Subcutaneous adipose tissue (tissue), 4 donors: ENCODE results near the gene CDC42EP3. TPM values are rescaled to one million over a fixed set of nuclear protein-coding genes. Genes with fewer than 3 reads are reported as not detected.

Source experiments
- total RNA-seq, 4 donors: library from RNA; depleted of rRNA; stranded (reverse); fragments of >200 nt; gene quantifications; one replicate each; pipeline ENCODE4 v1.1.0, GENCODE V29; 2016
- TF ChIP-seq, protein P1 (sequence below): fragments of 450-650 bp; IDR thresholded peaks from one replicate; pipeline ENCODE4 v1.5.1; 2016; ENCODE audit warnings: low read depth, mild to moderate bottlenecking, control low read depth, antibody characterized with exemption, moderate library complexity

CDC42EP3 gene, protein sequence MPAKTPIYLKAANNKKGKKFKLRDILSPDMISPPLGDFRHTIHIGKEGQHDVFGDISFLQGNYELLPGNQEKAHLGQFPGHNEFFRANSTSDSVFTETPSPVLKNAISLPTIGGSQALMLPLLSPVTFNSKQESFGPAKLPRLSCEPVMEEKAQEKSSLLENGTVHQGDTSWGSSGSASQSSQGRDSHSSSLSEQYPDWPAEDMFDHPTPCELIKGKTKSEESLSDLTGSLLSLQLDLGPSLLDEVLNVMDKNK
- 10 to 100 TPM; 29.7 to 56.9 (median 40.6) TPM for total RNA-seq

DNA sequence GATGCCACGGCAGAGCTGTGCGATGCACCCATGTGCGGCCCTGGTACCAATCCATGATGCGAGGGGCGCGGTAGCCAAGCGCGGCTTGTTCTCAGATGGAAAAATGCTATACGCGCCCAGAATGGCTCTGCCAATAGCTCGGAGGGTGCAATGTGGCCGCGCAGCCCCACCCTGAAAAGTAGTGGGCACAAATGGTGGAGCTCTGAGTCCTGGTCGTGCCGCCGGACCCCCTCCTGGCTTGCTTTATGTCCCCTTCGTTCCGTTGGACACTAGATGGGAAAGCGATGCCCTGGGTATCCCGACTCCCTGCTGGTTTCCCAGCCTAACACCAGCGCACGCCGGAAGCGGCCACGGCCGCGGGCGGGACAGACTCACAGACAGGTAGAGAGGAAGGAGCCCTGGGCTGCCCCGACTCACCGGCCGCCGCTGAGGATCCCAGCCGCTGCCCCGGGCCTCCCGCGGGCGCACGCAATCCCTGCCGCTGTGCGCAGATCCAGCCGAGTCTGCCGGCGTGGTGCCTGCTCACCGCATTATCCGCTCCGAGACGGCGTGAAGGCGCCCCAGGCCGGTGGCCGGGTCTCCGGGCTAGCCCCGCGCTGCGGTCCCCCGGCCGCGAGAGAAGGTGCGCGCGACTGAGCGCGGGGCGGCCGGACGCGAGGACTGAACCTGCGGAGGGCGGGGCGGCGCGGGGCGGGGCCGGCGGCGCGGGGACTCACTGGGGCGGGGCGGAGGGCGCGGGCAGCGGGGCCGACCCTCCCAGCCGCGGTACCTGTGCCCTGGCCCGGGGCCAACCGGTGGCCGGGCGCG, at the start of gene CDC42EP3:
CDC42EP3 (minus strand) TSS at position 634 of the 807 bp plus-strand sequence. CDS start 25,055 bp downstream, outside the sequence.
- TF ChIP-seq, protein P1, sequence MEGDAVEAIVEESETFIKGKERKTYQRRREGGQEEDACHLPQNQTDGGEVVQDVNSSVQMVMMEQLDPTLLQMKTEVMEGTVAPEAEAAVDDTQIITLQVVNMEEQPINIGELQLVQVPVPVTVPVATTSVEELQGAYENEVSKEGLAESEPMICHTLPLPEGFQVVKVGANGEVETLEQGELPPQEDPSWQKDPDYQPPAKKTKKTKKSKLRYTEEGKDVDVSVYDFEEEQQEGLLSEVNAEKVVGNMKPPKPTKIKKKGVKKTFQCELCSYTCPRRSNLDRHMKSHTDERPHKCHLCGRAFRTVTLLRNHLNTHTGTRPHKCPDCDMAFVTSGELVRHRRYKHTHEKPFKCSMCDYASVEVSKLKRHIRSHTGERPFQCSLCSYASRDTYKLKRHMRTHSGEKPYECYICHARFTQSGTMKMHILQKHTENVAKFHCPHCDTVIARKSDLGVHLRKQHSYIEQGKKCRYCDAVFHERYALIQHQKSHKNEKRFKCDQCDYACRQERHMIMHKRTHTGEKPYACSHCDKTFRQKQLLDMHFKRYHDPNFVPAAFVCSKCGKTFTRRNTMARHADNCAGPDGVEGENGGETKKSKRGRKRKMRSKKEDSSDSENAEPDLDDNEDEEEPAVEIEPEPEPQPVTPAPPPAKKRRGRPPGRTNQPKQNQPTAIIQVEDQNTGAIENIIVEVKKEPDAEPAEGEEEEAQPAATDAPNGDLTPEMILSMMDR: no peak

DNA sequence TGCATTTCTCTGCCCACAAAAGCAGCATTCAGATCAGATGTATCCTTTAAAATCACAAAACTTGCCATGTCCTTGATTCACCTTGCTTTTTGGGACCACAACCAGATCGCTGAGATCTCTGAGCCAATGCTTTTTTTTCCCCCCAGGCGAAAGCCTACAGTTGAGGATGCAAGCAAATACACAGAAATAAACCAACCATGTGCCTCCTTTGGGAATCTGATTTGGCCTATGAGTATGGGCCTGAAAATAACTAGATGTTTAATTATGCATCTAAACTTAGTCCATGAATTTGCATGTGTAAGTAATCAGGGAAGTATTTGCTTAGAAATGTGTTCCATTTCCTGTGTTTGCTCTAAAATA, 49.7 kb upstream of the CDC42EP3 start:
- TF ChIP-seq, protein P1: no peak

DNA sequence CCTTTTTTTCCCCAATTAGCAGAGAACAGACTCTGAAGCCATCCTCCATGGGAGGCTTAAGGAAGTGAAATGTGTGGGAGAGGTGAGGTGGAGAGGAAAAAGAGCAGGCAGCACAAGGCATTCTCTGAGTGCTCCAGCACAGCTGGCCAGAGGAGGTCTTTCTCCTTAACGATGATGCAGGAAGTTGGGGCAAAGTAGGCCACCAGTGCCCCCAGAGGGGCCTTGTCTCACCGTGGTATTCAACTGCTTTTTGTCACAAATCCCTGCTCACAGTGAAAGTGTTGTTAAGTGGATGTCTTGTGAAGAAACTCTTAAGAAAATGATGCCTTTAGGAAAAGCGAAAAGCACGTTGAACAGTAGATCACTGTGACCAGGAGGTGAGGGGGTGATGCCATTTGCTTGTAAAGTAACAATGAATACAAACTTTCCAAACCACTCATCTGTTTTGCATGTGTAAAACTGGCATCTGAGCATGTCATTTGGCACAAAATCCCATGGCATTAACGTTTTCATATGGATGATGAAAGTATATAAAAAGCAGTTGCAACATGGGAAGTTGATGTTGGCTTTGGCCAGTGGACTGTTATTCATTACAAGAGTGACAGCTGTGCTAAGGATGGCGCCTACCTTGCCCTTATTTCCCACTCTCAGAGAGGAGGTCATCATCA, 49.2 kb upstream of the CDC42EP3 start:
- TF ChIP-seq, protein P1: no peak

DNA sequence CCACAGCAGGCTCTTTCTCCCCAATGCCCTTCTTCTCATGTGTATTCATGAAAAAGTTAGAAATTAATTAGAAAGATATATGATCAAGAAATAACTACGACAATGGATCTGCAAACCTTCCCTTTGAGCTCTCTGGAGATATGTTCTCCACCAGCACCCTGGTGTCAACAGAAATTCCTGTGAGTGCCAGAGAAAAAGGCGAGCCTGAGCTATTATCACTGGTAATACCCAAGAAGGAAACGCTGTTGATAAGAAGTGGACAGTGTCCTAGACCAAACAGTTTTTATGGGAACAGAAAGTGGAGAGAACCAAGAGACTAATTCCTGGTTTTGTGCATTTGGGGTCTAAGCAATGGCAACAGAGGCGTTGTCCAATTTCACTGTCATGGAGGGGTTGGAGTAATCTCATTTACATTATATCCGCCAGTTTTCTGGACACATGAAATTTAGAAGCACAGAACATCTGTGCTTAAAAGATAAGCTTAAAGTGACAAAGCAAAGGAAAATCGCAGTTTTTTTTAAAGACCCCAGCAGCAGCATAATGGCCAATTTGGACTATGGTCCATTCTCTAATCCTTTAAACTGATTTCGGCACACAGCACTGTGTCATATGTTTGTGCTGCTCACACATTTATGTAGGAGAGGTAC, 47.2 kb upstream of the CDC42EP3 start:
- TF ChIP-seq, protein P1: no peak

DNA sequence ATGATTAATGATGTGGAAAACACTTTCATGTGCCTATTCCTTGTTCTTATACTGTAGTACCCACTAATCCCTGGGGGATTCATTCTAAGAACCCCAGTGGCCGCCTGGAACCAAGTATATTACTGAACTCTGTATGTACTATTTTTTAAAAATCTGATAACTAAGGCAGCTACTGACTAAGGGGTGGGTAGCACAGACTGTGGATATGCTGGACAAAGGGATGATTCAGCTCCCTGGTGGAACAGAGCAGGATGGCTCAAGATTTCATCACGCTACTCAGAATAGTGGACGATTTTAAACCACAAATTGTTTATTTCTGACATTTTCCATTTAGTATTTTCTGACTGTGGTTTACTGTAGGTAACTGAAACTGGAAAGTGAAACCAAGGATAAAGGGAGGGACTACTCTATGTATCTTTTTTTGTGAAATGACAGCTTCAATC, 41.8 kb upstream of the CDC42EP3 start:
- TF ChIP-seq, protein P1: no peak

DNA sequence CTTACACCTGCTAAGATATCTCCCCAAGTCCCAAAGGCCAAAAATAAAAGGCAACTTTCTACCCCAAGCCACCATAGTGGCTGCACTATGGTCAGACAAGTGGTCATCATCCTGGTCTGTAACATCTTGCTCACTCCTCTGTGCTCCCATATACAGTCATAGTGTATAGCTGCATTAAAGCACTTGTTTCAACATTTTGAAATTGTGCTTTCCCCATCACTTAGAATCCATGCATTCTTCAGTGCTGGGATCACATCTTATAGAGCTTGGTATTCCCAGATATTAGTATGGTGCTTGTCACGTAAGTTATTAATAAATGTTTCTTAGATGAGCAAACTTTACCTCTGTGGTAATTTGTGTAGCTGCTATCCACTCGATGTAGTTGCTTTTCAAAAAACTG, 40.4 kb upstream of the CDC42EP3 start:
- TF ChIP-seq, protein P1: no peak
